ENCODE data around the gene CDKN2D. TPM values are rescaled to one million over a fixed set of nuclear protein-coding genes. Genes with fewer than 3 reads are reported as not detected.

CDKN2D gene
- total RNA-seq, 1 experiment from 2014 or later: 4.4 TPM

DNA sequence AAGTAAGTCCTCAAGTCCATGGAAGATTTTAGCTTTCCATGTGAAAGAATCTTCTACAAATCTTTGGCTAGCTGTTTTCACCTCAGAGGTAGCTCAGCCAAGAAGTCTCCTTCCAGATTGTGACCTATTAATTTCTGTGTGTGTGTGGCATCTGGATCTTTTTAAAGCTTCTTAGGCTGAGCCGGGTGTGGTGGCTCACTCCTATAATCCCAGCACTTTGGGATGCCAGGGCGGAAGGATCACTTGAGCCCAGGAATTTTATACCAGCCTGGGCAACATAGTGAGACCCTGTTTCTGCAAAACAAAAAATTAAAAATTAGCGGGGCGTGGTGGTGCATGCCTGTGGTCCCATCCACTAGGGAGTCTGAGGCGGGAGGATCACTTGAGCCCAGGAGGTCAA is 43.1 kb upstream of the CDKN2D start:
- Mint-ChIP-seq H3K4me1 (ENCODE audit: low read depth, unreplicated experiment) (peaks cover 9% of the 10 kb centered on the region), H3K4me3 (ENCODE audit: low read depth, unreplicated experiment) (no peak overlapping the region), H3K9me3 (ENCODE audit: low read depth, unreplicated experiment) (no peaks in the 10 kb centered on the region), H3K27ac (ENCODE audit: unreplicated experiment) (no peak overlapping the region), H3K36me3 (ENCODE audit: insufficient read depth, unreplicated experiment) (no peaks in the 10 kb centered on the region), H3K27me3 (ENCODE audit: unreplicated experiment) (no peaks in the 10 kb centered on the region)
- intact Hi-C loops (cut with micrococcal nuclease; ENCODE audit: unreplicated experiment): no loop called here
- DNase-seq: no peak
- BruUV-seq (replicated peaks): no TSS peak
- CTCF ChIA-PET: interaction anchor here (0.6 kb wide), 1 partner anchor 29 kb away, joined by 5 read pairs; no protein-coding TSS in a partner anchor
- TF ChIP-seq, protein P1, sequence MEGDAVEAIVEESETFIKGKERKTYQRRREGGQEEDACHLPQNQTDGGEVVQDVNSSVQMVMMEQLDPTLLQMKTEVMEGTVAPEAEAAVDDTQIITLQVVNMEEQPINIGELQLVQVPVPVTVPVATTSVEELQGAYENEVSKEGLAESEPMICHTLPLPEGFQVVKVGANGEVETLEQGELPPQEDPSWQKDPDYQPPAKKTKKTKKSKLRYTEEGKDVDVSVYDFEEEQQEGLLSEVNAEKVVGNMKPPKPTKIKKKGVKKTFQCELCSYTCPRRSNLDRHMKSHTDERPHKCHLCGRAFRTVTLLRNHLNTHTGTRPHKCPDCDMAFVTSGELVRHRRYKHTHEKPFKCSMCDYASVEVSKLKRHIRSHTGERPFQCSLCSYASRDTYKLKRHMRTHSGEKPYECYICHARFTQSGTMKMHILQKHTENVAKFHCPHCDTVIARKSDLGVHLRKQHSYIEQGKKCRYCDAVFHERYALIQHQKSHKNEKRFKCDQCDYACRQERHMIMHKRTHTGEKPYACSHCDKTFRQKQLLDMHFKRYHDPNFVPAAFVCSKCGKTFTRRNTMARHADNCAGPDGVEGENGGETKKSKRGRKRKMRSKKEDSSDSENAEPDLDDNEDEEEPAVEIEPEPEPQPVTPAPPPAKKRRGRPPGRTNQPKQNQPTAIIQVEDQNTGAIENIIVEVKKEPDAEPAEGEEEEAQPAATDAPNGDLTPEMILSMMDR (IDR thresholded peaks at IDR 0.05; ENCODE audit: unreplicated experiment): no peak

DNA sequence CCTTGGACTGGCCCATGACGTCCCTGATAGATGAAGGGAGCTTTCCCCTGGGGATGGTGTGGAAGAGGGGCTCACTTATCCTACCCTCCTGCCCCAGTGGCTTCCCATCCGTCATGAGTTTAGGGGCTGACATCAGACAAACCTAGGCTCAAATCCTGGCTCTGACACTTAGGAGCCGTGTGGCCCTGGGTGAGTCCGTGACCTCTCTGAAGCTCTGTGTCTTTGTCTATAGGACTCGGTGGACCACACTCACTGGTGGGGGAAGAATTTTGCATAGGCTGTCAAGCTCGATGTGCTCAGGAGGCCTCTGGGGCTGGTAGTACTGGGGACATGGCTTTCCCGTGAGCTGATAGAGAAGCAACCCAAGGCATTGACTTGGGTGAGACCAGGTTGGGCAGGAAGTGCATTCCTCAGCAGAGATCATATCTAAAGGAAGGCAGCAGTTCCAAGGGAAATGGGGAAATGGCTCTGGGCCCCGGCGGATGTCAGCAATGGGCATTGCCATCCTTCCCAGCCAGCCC is 35.7 kb upstream of the CDKN2D start:
- BruUV-seq (replicated peaks): no TSS peak
- no peak for DNase-seq
- H3K27ac Mint-ChIP-seq (ENCODE audit: unreplicated experiment): no peak overlapping the region

DNA sequence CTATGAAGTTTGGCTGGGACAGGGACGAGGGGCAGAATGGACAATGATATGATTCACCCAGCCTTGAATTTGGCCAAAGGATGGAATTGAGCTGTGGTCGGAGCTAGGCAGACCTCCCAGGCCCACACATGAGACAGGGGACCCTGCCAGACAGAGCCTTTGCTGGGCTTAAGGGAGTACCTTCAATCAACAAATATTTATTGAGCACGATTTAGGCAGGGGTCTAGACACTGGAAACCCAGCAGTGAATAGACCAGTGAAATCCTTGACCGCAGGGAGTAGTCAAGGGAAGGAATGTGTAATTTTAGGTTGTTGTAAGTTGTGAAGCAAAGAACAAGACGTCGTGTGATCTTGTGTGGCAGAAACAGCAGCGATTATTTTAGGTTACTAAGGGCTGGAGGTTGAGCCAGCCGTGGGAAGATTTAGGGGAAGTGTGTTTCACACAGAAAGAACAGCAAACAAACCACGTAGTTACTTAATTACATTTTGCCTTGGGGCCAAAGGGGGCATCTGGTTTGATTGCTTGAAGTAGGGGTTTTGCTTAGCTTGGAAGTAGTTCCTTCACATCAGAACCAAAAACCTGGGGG is 35.2 kb upstream of the CDKN2D start:
- CTCF ChIA-PET: no interaction called here
- H3K36me3 Mint-ChIP-seq (ENCODE audit: insufficient read depth, unreplicated experiment): no peaks in the 10 kb centered on the region
- no peaks in the 10 kb centered on the region for H3K27me3 Mint-ChIP-seq (ENCODE audit: unreplicated experiment)
- peak overlapping the region; percentile 37 for H3K4me3 Mint-ChIP-seq (ENCODE audit: low read depth, unreplicated experiment)
- H3K4me1 Mint-ChIP-seq (ENCODE audit: low read depth, unreplicated experiment): peaks cover 16% of the 10 kb centered on the region
- intact Hi-C loops (cut with micrococcal nuclease; ENCODE audit: unreplicated experiment): no loop called here
- TF ChIP-seq, protein P1 (IDR thresholded peaks at IDR 0.05; ENCODE audit: unreplicated experiment): no peak
- no TSS peak for BruUV-seq (replicated peaks)
- no peak overlapping the region for H3K27ac Mint-ChIP-seq (ENCODE audit: unreplicated experiment)
- no peaks in the 10 kb centered on the region for H3K9me3 Mint-ChIP-seq (ENCODE audit: low read depth, unreplicated experiment)
- DNase-seq: no peak

More for the DNA sequence above, 35.7 kb upstream of the CDKN2D start:
- Mint-ChIP-seq H3K4me3 (ENCODE audit: low read depth, unreplicated experiment) (no peak overlapping the region), H3K4me1 (ENCODE audit: low read depth, unreplicated experiment) (peaks cover 16% of the 10 kb centered on the region), H3K36me3 (ENCODE audit: insufficient read depth, unreplicated experiment) (no peaks in the 10 kb centered on the region), H3K27me3 (ENCODE audit: unreplicated experiment) (no peaks in the 10 kb centered on the region), H3K9me3 (ENCODE audit: low read depth, unreplicated experiment) (no peaks in the 10 kb centered on the region)
- intact Hi-C loops (cut with micrococcal nuclease; ENCODE audit: unreplicated experiment): no loop called here
- TF ChIP-seq, protein P1 (IDR thresholded peaks at IDR 0.05; ENCODE audit: unreplicated experiment): no peak
- CTCF ChIA-PET: no interaction called here

DNA sequence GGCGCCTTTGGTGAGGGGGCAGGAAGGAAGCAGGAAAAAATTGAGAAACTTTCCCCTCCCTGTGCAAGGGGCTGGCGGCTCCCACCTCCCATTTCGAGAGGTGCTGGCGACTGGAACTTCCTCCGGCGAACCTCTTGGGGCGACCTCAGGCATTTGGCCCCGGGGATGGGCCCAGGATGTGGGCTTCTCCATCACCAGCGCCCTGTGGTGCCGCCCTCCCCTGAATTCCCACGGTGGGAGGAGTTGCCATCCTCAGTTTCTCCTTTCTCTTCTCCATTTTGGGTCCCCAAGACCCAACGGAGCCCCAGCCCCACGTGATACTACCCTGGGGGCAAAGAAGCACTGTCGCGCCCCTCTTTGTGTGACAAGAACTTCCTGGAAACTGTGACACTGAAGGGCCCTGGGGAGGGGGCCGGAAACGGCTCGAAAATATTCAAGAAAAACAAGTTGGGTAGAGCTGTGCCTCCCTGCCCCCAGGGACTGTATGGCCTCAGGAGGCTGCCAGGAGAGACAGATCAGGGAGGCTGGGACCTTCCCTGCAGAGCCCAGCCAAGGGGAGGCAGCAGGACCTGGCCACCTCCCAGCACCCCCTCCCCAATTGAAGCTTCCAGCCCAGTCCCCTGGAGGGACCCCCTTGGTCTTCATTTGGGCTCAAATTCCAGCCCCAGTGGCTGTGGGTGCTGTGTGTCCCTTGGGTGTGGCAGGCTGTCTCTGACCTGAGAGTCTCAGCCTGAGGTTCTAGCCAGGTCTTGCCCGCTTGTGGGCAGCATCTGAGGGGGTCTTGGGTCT is 34.5 kb upstream of the CDKN2D start:
- H3K9me3 Mint-ChIP-seq (ENCODE audit: low read depth, unreplicated experiment): no peaks in the 10 kb centered on the region
- no TSS peak for BruUV-seq (replicated peaks)
- intact Hi-C loops (cut with micrococcal nuclease; ENCODE audit: unreplicated experiment): no loop called here
- peak overlapping the region; percentile 57 for H3K4me3 Mint-ChIP-seq (ENCODE audit: low read depth, unreplicated experiment)
- peaks cover 16% of the 10 kb centered on the region for H3K4me1 Mint-ChIP-seq (ENCODE audit: low read depth, unreplicated experiment)
- H3K27ac Mint-ChIP-seq (ENCODE audit: unreplicated experiment): no peak overlapping the region
- no peaks in the 10 kb centered on the region for H3K36me3 Mint-ChIP-seq (ENCODE audit: insufficient read depth, unreplicated experiment)
- H3K27me3 Mint-ChIP-seq (ENCODE audit: unreplicated experiment): no peaks in the 10 kb centered on the region
- DNase-seq: no peak
- CTCF ChIA-PET: no interaction called here
- TF ChIP-seq, protein P1 (IDR thresholded peaks at IDR 0.05; ENCODE audit: unreplicated experiment): no peak

All from Calu3 (cell line).